ENCODE measurements around the gene CELF1.
A peak's percentile ranks its signal among the peaks of the same experiment; 100 is the strongest.

Gene CELF1

DNA sequence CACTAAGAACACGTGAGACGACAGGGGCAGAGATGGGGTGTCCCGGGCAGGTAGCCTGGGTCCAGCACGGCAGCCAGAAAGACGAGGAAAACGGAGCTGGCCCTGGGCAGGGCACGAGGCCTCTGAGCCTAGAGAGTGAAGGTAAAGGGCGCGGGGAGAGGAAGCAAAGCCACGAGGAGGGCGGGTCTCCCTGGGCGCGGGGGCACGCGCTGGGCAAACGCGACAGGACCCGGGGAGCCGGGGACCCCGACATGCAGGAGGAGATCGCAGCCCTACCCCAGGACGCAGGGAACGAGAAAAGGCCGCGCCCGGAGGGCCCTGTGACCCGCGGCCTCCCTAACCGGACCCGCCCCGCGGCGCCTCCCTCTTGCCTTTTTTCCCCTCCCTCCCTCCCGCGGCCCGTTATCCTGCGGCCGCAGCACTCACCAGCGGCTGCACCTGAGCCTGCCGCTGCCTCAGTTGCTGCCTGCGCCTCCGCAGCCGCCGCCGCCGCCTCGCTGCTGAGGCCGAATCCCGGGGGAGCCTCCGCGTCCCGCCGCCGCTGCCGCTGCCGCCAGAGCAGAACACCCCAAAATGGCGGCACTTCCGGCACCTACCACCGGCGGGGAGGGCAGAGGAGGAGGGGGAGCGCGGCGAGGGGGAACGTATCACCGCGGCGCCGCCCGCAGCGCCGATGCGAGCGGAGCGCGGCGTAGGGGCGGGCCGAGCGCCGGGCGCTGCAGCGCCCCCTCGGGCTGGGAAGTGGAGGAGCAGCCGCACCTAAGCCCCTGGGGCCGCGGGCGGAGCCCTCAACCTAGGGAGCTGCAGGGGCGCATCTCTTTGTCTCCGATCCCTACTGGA lies at the start of gene CELF1:
CELF1 (minus strand) TSS at position 567 of the 840 bp plus-strand sequence. CDS start 53,609 bp downstream, outside the sequence.
- peak; percentile 25 to 91 (median 81) for DNase-seq

DNA sequence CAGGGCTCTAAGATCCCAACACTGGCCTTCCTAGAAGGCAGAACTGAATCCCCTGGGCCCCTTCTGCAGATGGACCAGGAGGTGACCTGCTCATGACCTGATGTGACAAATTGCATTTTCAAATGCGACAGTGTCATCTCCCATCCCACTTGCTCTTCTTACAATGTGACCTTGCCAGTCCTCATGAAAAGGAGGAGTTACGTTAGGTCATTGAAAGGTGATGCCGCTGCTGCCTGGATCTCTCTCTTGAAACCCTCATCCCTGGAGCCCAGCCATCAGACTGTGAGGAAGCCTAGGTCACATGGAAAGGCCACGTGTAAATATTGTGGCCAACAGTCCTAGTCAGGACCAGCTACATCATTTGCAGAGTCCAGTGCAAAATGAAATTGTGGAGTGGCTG lies 47.0 kb upstream of the CELF1 start:
- DNase-seq = peak in 1 of 14 donors; percentile 51

- no peak for DNase-seq
Observed at GRCh38 chr11:47595967-47596366, 43.0 kb upstream of the CELF1 start.

GRCh38 chr11:47595029-47595428 lies 42.1 kb upstream of the CELF1 start:
- peak in 7 of 14 donors; percentile 23 to 70 (median 36) for DNase-seq

- peak in 2 of 14 donors; percentile 29 to 35 for DNase-seq
Observed at GRCh38 chr11:47593934-47594855, 41.3 kb upstream of the CELF1 start, which contains the start of gene C1QTNF4. TSS of gene C1QTNF4 (minus strand) at chr11:47594411. CDS start at chr11:47590810, 3,601 bp downstream.

DNA sequence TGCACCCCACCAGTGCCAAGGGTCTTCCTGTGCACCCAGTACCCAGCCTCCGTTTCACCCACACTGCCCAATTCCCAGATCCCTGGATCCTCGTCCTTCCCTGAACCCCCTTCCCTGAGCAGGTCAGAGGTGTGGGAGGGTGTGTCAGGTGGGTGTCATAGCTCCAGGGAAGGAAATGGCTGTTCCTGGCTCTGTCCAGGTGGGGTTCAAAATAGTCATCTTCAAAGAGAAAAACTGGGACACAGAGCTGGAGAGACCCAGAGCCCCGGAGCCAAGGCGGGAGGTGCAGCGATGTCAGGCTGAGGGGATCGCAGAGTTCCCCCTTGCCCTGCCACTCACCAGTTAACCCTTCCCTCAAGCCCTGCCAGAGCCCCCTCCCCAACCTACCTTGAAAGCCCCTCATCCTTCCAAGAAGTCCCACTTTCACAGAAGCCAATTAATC lies 40.6 kb upstream of the CELF1 start:
- DNase-seq = peak in 1 of 14 donors; percentile 32

GRCh38 chr11:47592970-47593369 lies 40.0 kb upstream of the CELF1 start:
- DNase-seq = no peak

- no peak for DNase-seq
Observed at GRCh38 chr11:47592251-47592650, 39.3 kb upstream of the CELF1 start.

GRCh38 chr11:47591764-47592163 lies 38.8 kb upstream of the CELF1 start:
- DNase-seq = no peak

DNA sequence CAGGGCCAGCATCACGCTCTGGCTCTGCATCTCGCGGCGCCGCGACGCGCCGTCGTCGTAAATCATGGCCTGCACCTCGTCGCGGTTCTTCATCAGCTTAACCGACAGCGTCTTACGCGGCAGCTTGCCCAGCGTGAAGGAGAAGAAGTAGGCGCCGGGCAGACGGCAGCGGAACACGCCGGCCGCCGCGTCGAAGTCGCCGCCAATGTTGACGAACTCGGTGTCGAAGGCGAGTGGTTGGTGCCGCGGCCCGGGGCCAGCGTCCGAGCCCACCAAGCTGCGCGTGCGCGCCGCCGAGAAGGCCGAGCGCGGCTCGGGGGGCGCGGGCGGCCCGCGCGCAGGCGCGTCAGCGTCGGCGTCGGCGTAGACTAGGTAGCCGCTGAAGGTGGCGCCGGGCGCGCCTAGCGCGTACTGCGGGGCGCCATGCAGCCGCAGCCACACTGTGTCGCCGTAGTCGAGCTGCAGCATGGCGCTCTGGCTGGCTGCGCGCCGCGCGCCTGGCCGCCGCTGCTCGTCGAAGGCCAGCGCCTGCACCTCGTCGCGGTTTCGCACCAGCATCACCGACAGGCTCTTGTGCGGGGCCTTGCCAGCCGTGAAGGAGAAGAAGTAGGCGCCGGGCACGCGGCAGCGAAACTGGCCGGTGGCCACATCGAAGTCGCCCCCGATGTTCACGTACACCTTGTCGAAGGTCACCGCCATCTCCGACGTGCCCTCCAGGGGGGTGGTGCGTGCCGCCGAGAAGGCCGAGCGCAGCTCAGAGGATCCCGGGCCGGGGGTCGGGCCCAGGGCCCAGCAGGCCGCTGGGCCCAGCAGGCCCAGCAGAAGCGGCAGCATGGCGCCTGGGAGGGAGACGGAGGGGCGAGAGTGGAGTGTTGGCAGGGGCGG lies 37.3 kb upstream of the CELF1 start:
- DNase-seq = peak in 1 of 14 donors; percentile 21

- DNase-seq = no peak
Observed at GRCh38 chr11:47589584-47589976, 36.6 kb upstream of the CELF1 start.

GRCh38 chr11:47589118-47589517 lies 36.2 kb upstream of the CELF1 start:
- no peak for DNase-seq

GRCh38 chr11:47587723-47588326 lies 34.9 kb upstream of the CELF1 start:
- DNase-seq = peak in 7 of 14 donors; percentile 35 to 68 (median 53)

DNA sequence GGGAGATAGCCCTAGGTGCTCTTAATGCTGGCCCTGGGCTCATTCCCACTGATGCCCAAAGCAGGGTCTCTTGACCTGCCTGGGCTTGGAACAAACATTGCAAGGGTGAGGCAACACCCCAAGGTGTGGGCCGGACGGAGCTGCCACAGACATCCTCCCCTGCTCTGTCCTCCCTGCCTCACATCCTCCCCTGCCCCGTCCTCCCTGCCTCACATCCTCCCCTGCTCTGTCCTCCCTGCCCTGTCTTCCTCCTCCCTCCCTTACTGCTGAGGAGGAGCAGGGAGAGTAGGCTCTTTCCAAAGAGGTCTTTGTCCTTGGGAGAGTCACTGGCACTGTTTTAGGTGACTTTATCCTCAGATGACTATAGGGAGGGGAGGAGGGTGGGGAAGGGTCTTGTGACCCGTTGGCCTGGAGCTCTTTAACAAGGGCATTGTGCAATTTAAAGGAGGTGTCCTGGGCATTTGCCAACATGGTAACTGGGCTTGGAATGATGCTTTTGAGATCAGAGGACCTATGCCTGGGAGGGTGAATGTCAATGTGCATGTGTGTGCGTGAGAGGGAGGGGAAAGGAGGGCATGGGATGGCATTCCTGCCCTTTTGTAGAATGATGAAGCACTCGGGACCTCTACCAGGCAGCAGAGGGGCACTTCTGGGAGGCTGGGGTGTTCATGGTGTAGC lies 34.2 kb upstream of the CELF1 start:
- peak in 2 of 14 donors; percentile 24 to 46 for DNase-seq

- DNase-seq = peak in 6 of 14 donors; percentile 11 to 64 (median 39)
Observed at GRCh38 chr11:47586098-47586855, 33.3 kb upstream of the CELF1 start, which contains the start of gene FAM180B. TSS of gene FAM180B (plus strand) at chr11:47586678. CDS start at chr11:47586769, 91 bp downstream.

DNA sequence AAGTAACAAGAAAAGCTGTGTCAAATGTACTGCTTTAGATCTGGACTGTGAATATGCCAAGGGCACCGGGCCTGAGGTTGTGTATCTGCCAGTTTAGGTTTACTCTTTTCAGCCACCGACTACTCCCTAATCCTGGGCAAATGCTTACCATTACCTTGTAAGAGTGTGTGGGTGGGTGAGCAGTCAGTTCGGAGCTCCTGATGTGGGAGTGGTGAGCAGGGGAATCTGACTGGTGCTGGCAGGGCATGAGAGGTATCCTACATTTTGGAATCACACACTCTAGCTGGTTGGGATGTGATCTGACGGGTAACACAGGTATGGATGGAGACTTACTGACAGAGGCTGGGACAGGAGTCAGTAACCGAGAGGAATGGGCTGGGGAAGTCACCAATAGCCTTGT lies 30.9 kb upstream of the CELF1 start:
- DNase-seq = no peak

GRCh38 chr11:47578524-47579494 lies 25.9 kb upstream of the CELF1 start, which contains the start of the genes KBTBD4 and NDUFS3:
TSS of gene KBTBD4 (minus strand) at chr11:47578970. CDS start at chr11:47578951, 19 bp downstream.
TSS of gene NDUFS3 (plus strand) at chr11:47579074. CDS start at chr11:47579092, 18 bp downstream.
- peak in 13 of 14 donors; percentile 77 to 96 (median 88) for DNase-seq

DNA sequence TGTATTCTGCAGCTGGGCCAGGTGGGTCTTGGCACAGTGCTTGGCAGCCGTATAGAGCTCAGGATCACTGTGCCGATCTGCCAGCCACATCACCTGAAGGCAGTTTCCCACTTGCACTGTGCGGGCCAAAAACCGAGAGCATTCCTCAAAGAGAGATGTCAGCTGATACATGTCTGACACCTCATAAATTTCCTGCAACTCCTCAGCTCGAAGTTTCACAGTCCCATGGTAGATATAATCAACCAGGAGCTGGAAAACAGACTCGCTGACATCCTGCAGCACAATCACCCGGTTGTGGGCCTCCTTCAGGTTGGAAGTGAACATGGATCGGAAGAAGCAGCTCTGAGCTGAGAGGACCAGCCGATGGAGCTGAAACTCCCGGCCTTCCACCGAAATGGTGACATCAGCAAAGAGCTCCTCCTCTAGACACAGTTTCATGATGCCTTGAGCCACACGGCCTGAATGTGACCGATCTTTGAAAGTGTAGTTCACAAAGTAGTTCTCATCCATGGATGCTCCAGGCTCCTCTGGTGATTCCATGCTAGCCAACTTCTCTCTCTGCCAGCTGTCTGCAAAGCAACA lies 24.6 kb upstream of the CELF1 start:
- no peak for DNase-seq
